HUDEP-2 (cell line): ENCODE measurements around the gene ETAA1.

ENCODE experiments used
- DNase-seq, 76 experiments: peaks; one replicate each; lab custom pipeline; 2025; ENCODE audit not compliant: unreplicated experiment in 76 of 76; lab: John Stamatoyannopoulos, UW

The ETAA1 gene

GRCh38 chr2:67436221-67436620 lies 39.1 kb downstream of the ETAA1 start:
- DNase-seq = no peak

GRCh38 chr2:67437114-67437513 lies 40.0 kb downstream of the ETAA1 start:
- no peak for DNase-seq

GRCh38 chr2:67438337-67438736 lies 41.2 kb downstream of the ETAA1 start:
- DNase-seq = no peak

- DNase-seq = no peak
These were observed 48.6 kb downstream of the ETAA1 start for GRCh38 chr2:67445652-67446268.

GRCh38 chr2:67446491-67446911 lies 49.4 kb downstream of the ETAA1 start:
- no peak for DNase-seq

- DNase-seq = no peak
These were observed 51.5 kb downstream of the ETAA1 start for GRCh38 chr2:67448648-67449047.

- DNase-seq = no peak
These were observed 54.1 kb downstream of the ETAA1 start for GRCh38 chr2:67451086-67451832.

- DNase-seq = no peak
These were observed 56.2 kb downstream of the ETAA1 start for GRCh38 chr2:67453310-67453709.

- no peak for DNase-seq
These were observed 58.3 kb downstream of the ETAA1 start for GRCh38 chr2:67455219-67456142.

- DNase-seq = no peak
These were observed 59.3 kb downstream of the ETAA1 start for GRCh38 chr2:67456428-67456827.

- DNase-seq = no peak
These were observed 60.6 kb downstream of the ETAA1 start for GRCh38 chr2:67457699-67458098.

GRCh38 chr2:67459761-67460160 lies 62.6 kb downstream of the ETAA1 start:
- DNase-seq = no peak
